ENCODE data around the gene CASS4. TPM values are rescaled to one million over a fixed set of nuclear protein-coding genes. Genes with fewer than 3 reads are reported as not detected.
"Not testable (repeated sequence)": the region's sequence is repeated elsewhere in the genome, so short reads cannot be mapped to it uniquely, and the experiment has no call there.

The CASS4 gene, protein sequence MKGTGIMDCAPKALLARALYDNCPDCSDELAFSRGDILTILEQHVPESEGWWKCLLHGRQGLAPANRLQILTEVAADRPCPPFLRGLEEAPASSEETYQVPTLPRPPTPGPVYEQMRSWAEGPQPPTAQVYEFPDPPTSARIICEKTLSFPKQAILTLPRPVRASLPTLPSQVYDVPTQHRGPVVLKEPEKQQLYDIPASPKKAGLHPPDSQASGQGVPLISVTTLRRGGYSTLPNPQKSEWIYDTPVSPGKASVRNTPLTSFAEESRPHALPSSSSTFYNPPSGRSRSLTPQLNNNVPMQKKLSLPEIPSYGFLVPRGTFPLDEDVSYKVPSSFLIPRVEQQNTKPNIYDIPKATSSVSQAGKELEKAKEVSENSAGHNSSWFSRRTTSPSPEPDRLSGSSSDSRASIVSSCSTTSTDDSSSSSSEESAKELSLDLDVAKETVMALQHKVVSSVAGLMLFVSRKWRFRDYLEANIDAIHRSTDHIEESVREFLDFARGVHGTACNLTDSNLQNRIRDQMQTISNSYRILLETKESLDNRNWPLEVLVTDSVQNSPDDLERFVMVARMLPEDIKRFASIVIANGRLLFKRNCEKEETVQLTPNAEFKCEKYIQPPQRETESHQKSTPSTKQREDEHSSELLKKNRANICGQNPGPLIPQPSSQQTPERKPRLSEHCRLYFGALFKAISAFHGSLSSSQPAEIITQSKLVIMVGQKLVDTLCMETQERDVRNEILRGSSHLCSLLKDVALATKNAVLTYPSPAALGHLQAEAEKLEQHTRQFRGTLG
- 0.51 TPM in 1 of 2 replicates, not detected in the other for total RNA-seq (2014; rRNA removed; shearing (Covaris generic))

- no peak for DNase-seq (ENCODE audit: low spot score)
- in situ Hi-C loops (cut with HindIII; ENCODE audit: low sequenced_read_pairs), result no loop called here
Measured at GRCh38 chr20:56411759-56412472, at the start of gene CASS4. Gene CASS4 (plus strand): TSS chr20:56412260. CDS start chr20:56412459, 199 bp downstream.

DNA sequence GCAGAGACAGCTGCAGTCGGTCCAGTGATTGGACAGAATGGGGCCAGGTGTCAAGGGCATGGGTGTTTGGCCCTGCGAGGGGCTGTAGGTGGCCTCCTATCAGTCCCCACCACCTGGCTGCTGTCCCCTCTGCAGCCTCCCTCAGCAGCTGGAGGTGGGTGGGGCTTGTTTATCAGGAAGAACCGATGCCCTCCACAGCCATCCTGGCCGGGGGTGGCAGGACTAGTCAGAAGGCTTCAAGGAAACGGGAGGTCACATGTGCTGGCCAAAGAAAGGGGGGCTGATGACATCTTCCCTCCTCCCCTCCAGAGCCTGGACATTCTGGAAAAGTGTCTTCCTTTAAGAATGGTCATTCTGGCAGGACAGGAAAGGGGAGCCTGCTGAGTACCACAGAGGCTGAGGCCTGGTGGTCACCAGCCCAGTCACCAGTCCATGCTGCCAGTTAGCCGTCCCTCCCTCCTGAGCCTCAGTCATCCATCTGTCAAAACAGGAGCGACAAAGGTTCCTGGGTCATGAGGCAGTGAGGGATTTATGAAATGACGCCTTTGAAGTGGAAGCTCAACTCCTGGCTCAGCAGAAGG lies 49.1 kb upstream of the CASS4 start:
- in situ Hi-C loops (cut with HindIII; ENCODE audit: low sequenced_read_pairs), result no loop called here
- DNase-seq (ENCODE audit: low spot score), result no peak

DNA sequence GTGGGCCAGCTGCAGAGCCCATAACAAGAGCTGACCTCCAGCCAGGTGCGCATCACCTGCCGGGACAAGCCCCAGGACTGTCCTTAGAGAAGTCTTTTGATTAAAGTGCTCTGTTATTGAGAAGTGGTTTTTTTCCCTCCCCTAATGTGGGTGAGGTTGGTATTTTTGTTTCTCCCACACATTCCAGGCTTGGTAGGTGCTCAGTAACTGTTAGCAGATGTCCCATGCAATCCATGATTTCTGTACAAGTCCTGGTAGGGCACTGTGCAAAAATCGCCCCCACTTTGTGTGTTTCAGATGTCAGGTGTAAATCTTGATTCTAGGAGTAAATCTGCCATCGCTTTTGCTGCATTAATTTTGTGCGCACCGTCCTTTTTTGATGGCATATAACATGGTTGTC lies 48.6 kb upstream of the CASS4 start:
- in situ Hi-C loops (cut with HindIII; ENCODE audit: low sequenced_read_pairs), result no loop called here
- no peak for DNase-seq (ENCODE audit: low spot score)

- no peak for DNase-seq (ENCODE audit: low spot score)
- in situ Hi-C loops (cut with HindIII; ENCODE audit: low sequenced_read_pairs), result no loop called here
Measured at GRCh38 chr20:56368351-56369134, 43.5 kb upstream of the CASS4 start.

DNA sequence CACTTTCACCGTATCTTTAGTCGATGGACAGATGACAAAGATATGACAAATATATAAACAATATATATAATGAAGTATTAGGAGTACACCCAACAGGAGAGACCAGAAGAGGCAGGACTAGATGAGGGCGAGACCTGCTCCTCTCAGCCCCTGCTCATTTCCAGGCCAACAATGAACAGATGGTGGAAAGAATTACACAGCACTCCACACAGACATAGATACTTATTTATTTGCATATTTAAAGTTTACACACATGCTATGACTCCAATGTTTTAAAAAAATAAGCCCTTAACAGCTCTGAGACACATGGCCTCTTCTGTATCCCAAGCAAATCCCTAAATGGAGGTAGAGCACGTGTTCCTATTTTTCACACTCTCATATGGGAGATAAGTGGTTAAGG lies 42.9 kb upstream of the CASS4 start:
- in situ Hi-C loops (cut with HindIII; ENCODE audit: low sequenced_read_pairs), result no loop called here
- no peak for DNase-seq (ENCODE audit: low spot score)

GRCh38 chr20:56371977-56372376 lies 40.1 kb upstream of the CASS4 start:
- in situ Hi-C loops (cut with HindIII; ENCODE audit: low sequenced_read_pairs), result no loop called here
- DNase-seq (ENCODE audit: low spot score), result no peak

GRCh38 chr20:56372850-56373249 lies 39.2 kb upstream of the CASS4 start:
- in situ Hi-C loops (cut with HindIII; ENCODE audit: low sequenced_read_pairs), result no loop called here
- no peak for DNase-seq (ENCODE audit: low spot score)

DNA sequence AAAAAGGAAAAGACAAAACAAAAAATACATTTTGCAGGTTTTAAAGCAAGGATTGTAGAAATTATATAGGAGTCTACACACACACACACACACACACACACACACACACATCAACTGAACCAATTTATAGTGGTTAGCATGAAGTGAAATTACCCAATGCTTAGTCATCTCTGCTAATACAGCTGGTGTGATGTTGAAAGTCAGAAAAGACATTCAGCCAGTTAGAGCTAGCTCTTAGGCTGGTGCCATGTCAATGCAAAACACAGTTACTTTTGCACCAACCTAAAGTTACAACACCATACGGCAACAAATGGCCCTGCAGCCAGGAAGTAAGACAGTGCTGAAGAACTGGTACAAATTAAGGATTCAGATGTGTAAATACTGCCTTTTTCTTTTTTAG lies 38.1 kb upstream of the CASS4 start:
- no peak for DNase-seq (ENCODE audit: low spot score)
- in situ Hi-C loops (cut with HindIII; ENCODE audit: low sequenced_read_pairs), result no loop called here

DNA sequence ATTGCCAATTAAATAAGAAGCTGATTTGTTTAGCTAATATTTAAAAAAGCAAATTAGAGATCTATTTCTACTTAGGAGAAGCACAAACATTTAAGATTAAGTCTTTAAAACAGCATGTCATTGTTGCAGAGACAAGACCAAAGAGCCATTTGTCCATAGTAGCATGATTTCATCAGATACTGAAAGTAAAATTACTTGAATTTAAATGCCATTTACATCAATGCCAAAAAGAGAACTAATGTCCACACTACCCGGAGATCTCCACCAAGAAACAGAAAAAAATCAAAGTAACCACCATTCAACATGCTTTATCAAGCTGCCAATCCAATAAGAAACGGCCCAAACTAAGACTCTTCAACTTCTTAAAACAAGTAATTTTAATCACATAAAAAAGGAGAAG lies 35.7 kb upstream of the CASS4 start:
- no peak for DNase-seq (ENCODE audit: low spot score)
- in situ Hi-C loops (cut with HindIII; ENCODE audit: low sequenced_read_pairs), result no loop called here

- in situ Hi-C loops (cut with HindIII; ENCODE audit: low sequenced_read_pairs), result no loop called here
- DNase-seq (ENCODE audit: low spot score), result no peak
Measured at GRCh38 chr20:56378386-56378785, 33.7 kb upstream of the CASS4 start.

DNA sequence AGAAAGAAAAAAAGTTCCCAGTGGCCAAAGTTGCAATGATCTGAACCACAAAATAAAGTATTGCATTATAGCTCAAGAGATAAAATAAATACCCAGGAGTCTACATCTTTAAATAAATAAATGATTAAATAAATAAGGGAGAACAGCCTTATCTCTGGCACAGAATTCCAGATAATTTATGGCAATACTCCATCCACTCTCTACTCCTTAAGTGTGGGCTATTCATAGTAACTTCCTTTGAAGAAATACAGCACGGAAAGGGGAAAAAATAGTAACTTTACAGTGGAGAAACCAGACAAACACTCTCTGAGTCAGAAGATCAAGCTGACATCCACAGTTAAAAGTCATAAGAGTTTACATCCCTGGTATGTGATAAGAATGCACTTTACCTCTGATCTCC lies 31.7 kb upstream of the CASS4 start:
- no peak for DNase-seq (ENCODE audit: low spot score)
- in situ Hi-C loops (cut with HindIII; ENCODE audit: low sequenced_read_pairs), result no loop called here

DNA sequence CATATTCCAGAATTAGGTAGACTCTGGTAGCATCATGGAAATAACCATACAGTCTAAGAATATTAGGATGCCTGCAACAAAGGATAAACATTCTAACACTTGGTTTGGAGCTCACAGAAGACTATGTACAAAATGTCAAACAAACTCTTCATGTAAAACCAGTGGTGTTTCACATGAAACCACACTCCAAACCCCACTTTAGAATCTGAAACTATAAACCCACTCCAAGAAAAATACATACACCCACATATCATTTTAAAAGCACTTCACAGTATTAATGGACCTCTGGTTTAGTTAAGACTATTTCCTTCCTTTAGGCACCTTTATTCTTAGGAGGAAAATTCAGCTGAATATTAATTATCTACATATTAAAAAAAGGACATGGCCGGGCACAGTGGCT lies 30.6 kb upstream of the CASS4 start:
- no peak for DNase-seq (ENCODE audit: low spot score)
- in situ Hi-C loops (cut with HindIII; ENCODE audit: low sequenced_read_pairs), result no loop called here

DNA sequence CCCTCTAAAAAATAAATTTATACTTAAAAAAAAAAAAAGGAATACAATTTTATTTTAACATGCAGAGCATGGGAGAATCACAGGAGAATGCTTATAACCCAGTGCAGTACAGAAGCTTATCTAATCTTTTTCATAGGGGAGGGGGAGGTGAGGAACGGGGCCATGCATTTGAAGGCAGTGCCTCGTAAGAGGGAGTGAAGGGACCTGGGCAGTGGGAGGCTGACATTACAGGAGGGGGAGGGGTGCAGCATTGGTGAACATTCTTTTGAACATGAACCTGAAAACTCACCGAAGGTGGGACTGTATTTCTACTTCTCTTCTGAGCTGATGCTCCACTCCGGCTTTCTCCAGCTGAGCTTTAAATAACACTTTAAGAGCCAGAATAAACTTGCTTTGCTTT lies 29.4 kb upstream of the CASS4 start:
- in situ Hi-C loops (cut with HindIII; ENCODE audit: low sequenced_read_pairs), result no loop called here

DNA sequence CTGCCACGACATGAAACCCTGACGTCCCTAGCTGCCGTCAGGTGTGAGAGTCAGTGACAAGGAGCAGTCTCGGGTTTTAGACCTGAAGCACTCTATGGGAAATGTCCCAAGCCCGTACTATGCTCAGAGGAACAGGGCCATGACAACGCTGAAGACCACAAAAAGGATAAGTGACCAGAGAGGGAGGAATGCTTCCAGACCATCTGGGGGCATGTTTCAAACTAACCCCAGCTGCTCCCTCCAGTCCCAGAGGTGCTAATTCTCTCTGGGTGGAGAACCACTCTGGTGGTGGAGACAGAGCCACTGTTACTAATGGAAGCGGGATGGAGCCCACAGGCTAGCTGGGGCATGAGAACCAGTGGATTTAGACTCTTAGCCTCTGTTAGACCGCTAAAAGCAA lies 28.7 kb upstream of the CASS4 start:
- in situ Hi-C loops (cut with HindIII; ENCODE audit: low sequenced_read_pairs), result no loop called here
- DNase-seq (ENCODE audit: low spot score), result no peak

More for the DNA sequence above, 29.4 kb upstream of the CASS4 start:
- DNase-seq (ENCODE audit: low spot score), result no peak

- DNase-seq (ENCODE audit: low spot score), result no peak
- in situ Hi-C loops (cut with HindIII; ENCODE audit: low sequenced_read_pairs), result no loop called here
Measured at GRCh38 chr20:56385130-56385529, 26.9 kb upstream of the CASS4 start.

GRCh38 chr20:56386219-56386618 lies 25.8 kb upstream of the CASS4 start:
- in situ Hi-C loops (cut with HindIII; ENCODE audit: low sequenced_read_pairs), result no loop called here
- no peak for DNase-seq (ENCODE audit: low spot score)

GRCh38 chr20:56388882-56389281 lies 23.2 kb upstream of the CASS4 start:
- in situ Hi-C loops (cut with HindIII; ENCODE audit: low sequenced_read_pairs), result no loop called here
- DNase-seq (ENCODE audit: low spot score), result no peak

GRCh38 chr20:56389807-56390206 lies 22.3 kb upstream of the CASS4 start:
- DNase-seq (ENCODE audit: low spot score), result no peak
- in situ Hi-C loops (cut with HindIII; ENCODE audit: low sequenced_read_pairs), result no loop called here

- DNase-seq (ENCODE audit: low spot score); in situ Hi-C loops (cut with HindIII; ENCODE audit: low sequenced_read_pairs): not testable (repeated sequence)
Measured at GRCh38 chr20:56390396-56390795, 21.7 kb upstream of the CASS4 start.

Measured in G401 (cell line).